GM12892 (cell line): ENCODE results near the gene ERMARD.

Source experiments
- POLR2A ChIP-seq: IDR thresholded peaks from 2 replicates; pipeline ENCODE4 v1.6.1; 2011; ENCODE audit warnings: low read depth, low read length, control low read depth
- POLR2AphosphoS5 ChIP-seq: IDR thresholded peaks from 2 replicates; pipeline ENCODE4 v1.6.1; 2011; ENCODE audit warnings: low read depth, low read length, control low read depth

- TF ChIP-seq POLR2AphosphoS5 (no peak), POLR2A (no peak)
Measured at GRCh38 chr6:169778646-169779045, 27.2 kb downstream of the ERMARD start.
